OCI-LY1 (cell line): ENCODE measurements around the gene MRPL38.

Experiments used
- H2AFZ ChIP-seq: fragments of 200-600 bp; sonication (generic), shearing (Covaris generic); 2 replicates; pipeline ENCODE4 v1.6.0; 2014; ENCODE audit warnings: antibody characterized with exemption, mild to moderate bottlenecking, low read length
- H3F3A ChIP-seq: fragments of 200-600 bp; sonication (generic), shearing (Covaris generic); 2 replicates; pipeline ENCODE4 v1.6.0; 2014; ENCODE audit warnings: mild to moderate bottlenecking, antibody characterized with exemption, low read length, moderate library complexity; ENCODE audit not compliant: insufficient read depth
- H3K27ac ChIP-seq: fragments of 200-600 bp; sonication (generic); 2 replicates; pipeline ENCODE4 v1.5.1; 2014; ENCODE audit warnings: low read length, mixed run types, mild to moderate bottlenecking, low read depth; ENCODE audit not compliant: poor library complexity, severe bottlenecking
- H3K27me3 ChIP-seq: fragments of 200-600 bp; sonication (generic); 2 replicates; pipeline ENCODE4 v1.6.0; 2014; ENCODE audit warnings: antibody characterized with exemption, mild to moderate bottlenecking, low read length, moderate library complexity; ENCODE audit not compliant: insufficient read depth
- H3K36me3 ChIP-seq: fragments of 200-600 bp; sonication (generic); 2 replicates; pipeline ENCODE4 v1.6.1; 2014; ENCODE audit warnings: mild to moderate bottlenecking, antibody characterized with exemption, low read length, moderate library complexity, mixed read lengths; ENCODE audit not compliant: insufficient read depth
- H3K4me1 ChIP-seq: fragments of 200-600 bp; sonication (generic); 2 replicates; pipeline ENCODE4 v1.5.1; 2014; ENCODE audit warnings: mild to moderate bottlenecking, low read length, moderate library complexity; ENCODE audit not compliant: insufficient read depth, severe bottlenecking
- H3K4me2 ChIP-seq: fragments of 200-600 bp; sonication (generic), shearing (Covaris generic); 2 replicates; pipeline ENCODE4 v1.6.1; 2014; ENCODE audit warnings: low read length
- H3K4me3 ChIP-seq: fragments of 200-600 bp; sonication (generic); 2 replicates; pipeline ENCODE4 v1.5.1; 2014; ENCODE audit warnings: low read length, low read depth, mild to moderate bottlenecking, mixed read lengths; ENCODE audit not compliant: poor library complexity, severe bottlenecking
- H3K79me2 ChIP-seq: fragments of 200-600 bp; shearing (Covaris generic); 2 replicates; pipeline ENCODE4 v1.6.1; 2016; ENCODE audit warnings: mixed run types, low read length, mixed read lengths; ENCODE audit not compliant: insufficient read depth
- H3K9ac ChIP-seq: fragments of 200-600 bp; sonication (generic), shearing (Covaris generic); 2 replicates; pipeline ENCODE4 v1.6.1; 2014; ENCODE audit warnings: mild to moderate bottlenecking, low read length, mixed read lengths
- H3K9me2 ChIP-seq: fragments of 200-600 bp; sonication (generic), shearing (Covaris generic); 2 replicates; pipeline ENCODE4 v1.6.1; 2014; ENCODE audit warnings: low read depth, mild to moderate bottlenecking, low read length, mixed read lengths
- H3K9me3 ChIP-seq: fragments of 200-600 bp; shearing (Covaris generic); 2 replicates; pipeline ENCODE4 v1.6.1; 2014; ENCODE audit warnings: low read length, mixed read lengths
- H4K20me1 ChIP-seq: fragments of 200-600 bp; sonication (generic), shearing (Covaris generic); 2 replicates; pipeline ENCODE4 v1.6.0; 2016; ENCODE audit warnings: mild to moderate bottlenecking, low read length; ENCODE audit not compliant: insufficient read depth
- EZH2 ChIP-seq: fragments of 200-600 bp; sonication (generic), shearing (Covaris generic); IDR thresholded peaks from 2 replicates; pipeline ENCODE4 v1.8.0; 2017; ENCODE audit warnings: borderline replicate concordance, mixed run types, mild to moderate bottlenecking, antibody characterized with exemption, low read length, moderate library complexity, mixed read lengths
- TF ChIP-seq, protein P1 (sequence below): fragments of 200-600 bp; sonication (generic), shearing (Covaris generic); IDR thresholded peaks from 2 replicates; pipeline ENCODE4 v1.5.1; 2017; ENCODE audit warnings: mild to moderate bottlenecking, antibody characterized with exemption, low read length, moderate library complexity, mixed read lengths

The MRPL38 gene

DNA sequence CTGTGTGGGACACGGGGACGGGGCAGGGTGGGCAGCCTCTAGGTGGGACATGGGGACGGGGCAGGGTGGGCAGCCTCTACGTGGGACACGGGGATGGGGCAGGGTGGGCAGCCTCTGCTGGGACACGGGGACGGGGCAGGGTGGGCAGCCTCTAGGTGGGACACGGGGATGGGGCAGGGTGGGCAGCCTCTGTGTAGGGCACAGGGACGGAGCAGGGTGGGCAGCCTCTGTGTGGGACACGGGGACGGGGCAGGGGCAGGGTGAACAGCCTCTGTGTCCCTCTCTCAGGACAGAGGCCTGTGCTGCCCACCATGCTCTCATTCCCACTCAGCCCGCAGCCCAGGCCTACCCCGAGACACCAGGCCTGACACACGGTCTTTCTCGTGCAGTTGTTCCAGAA is 16.9 kb upstream of the MRPL38 start:
- H3K9me2 ChIP-seq: no peaks in the 10 kb centered on the region
- H3K79me2 ChIP-seq: no peaks in the 10 kb centered on the region
- H3K27ac ChIP-seq: no peak overlapping the region
- peaks cover 51% of the 10 kb centered on the region; the same call in 1 of the 2 replicates for H3K36me3 ChIP-seq
- no peaks in the 10 kb centered on the region for H3K27me3 ChIP-seq
- H3K9ac ChIP-seq: no peak overlapping the region
- H3K9me3 ChIP-seq: no peaks in the 10 kb centered on the region
- H3K4me3 ChIP-seq: no peak overlapping the region
- no peak overlapping the region for H2AFZ ChIP-seq
- H3K4me2 ChIP-seq: no peak overlapping the region
- no peaks in the 10 kb centered on the region for H3F3A ChIP-seq
- H3K4me1 ChIP-seq: no peaks in the 10 kb centered on the region
- H4K20me1 ChIP-seq: no peaks in the 10 kb centered on the region
- TF ChIP-seq, protein P1, sequence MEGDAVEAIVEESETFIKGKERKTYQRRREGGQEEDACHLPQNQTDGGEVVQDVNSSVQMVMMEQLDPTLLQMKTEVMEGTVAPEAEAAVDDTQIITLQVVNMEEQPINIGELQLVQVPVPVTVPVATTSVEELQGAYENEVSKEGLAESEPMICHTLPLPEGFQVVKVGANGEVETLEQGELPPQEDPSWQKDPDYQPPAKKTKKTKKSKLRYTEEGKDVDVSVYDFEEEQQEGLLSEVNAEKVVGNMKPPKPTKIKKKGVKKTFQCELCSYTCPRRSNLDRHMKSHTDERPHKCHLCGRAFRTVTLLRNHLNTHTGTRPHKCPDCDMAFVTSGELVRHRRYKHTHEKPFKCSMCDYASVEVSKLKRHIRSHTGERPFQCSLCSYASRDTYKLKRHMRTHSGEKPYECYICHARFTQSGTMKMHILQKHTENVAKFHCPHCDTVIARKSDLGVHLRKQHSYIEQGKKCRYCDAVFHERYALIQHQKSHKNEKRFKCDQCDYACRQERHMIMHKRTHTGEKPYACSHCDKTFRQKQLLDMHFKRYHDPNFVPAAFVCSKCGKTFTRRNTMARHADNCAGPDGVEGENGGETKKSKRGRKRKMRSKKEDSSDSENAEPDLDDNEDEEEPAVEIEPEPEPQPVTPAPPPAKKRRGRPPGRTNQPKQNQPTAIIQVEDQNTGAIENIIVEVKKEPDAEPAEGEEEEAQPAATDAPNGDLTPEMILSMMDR: no peak
- no peak for TF ChIP-seq EZH2

DNA sequence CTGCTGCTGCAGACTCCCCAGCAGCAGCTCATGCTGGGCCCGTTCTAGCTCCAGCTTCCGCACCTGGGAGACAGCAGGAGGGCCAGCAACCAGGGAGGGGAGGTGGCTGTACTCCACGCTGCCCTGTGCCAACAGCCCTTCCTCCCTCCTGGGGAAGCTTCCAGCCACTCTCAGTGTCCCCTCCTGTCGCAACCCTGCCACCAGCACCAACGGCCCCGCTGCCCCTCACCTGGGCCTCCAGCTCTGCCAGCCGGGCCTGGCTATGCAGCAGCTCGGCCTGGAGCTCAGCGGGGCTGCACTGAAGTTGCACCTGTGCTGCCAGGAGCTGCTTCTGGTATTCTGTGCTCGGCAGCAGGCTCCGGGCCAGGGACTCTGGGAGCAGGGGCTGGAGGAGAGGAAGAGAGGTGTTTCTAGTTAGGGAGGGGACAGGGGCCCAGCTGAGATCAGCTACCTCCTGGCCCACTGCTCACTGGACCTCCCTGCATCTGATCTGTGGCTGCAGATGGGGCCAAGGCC is 15.4 kb upstream of the MRPL38 start:
- H3K4me2 ChIP-seq: no peak overlapping the region
- H3K27ac ChIP-seq: no peak overlapping the region
- H3K27me3 ChIP-seq: no peaks in the 10 kb centered on the region
- H3K9ac ChIP-seq: no peak overlapping the region
- H3K4me1 ChIP-seq: no peaks in the 10 kb centered on the region
- H3K9me2 ChIP-seq: no peaks in the 10 kb centered on the region
- H3K36me3 ChIP-seq: peaks cover 36% of the 10 kb centered on the region; the same call in 1 of the 2 replicates
- TF ChIP-seq, protein P1: no peak
- TF ChIP-seq EZH2: no peak
- H3K79me2 ChIP-seq: no peaks in the 10 kb centered on the region
- H2AFZ ChIP-seq: no peak overlapping the region
- no peak overlapping the region for H3K4me3 ChIP-seq
- H3K9me3 ChIP-seq: no peaks in the 10 kb centered on the region
- H3F3A ChIP-seq: no peaks in the 10 kb centered on the region
- no peaks in the 10 kb centered on the region for H4K20me1 ChIP-seq

DNA sequence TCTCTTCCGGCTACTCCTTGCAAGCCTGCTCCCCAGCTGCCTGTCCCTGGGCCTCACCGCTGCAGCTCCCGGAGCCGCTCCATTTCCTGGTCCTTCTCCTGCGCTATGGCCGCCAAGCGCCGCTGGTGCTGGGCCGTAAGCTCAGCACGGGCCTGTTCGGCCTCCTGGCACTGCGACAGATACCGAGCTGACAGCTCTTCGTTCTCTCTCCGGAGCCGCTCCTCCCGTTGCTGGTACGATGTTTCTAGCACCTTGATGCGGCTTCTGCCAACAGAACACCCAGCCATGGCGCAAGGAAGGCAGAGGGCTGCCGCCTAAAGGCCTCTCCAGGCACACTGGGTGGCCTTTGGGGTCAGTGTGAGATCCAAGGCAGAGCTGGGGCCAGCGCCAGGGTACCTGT is 14.9 kb upstream of the MRPL38 start:
- Histone ChIP-seq H3K4me2 (no peak overlapping the region), H3K9me2 (no peaks in the 10 kb centered on the region), H3K4me1 (no peaks in the 10 kb centered on the region), H3K9me3 (no peaks in the 10 kb centered on the region), H3K79me2 (no peaks in the 10 kb centered on the region), H3F3A (no peaks in the 10 kb centered on the region), H3K9ac (no peak overlapping the region), H3K27me3 (no peaks in the 10 kb centered on the region), H4K20me1 (no peaks in the 10 kb centered on the region), H3K36me3 (peaks cover 33% of the 10 kb centered on the region; the same call in 1 of the 2 replicates), H2AFZ (no peak overlapping the region), H3K4me3 (no peak overlapping the region), H3K27ac (no peak overlapping the region)
- TF ChIP-seq EZH2: no peak
- TF ChIP-seq, protein P1: no peak
